Liver (tissue), 9 donors: ENCODE results near the gene TMED9. TPM values are rescaled to one million over a fixed set of nuclear protein-coding genes. Genes with fewer than 3 reads are reported as not detected.

Experiments used
- DNase-seq: peaks from one replicate; pipeline ENCODE4 v3.0.0-alpha.2; 2017; ENCODE audit warnings: low spot score
- H3K27ac ChIP-seq, 2 donors: one replicate each; pipeline ENCODE4 v1.7.0; 2013; ENCODE audit warnings: inconsistent platforms in 2 of 2, low read length in 2 of 2, control low read depth in 1 of 2, low read depth in 1 of 2, mild to moderate bottlenecking in 1 of 2
- H3K27me3 ChIP-seq, 4 donors: one replicate each; pipeline versions ENCODE4 v1.6.1 to v1.7.0; 2013; ENCODE audit warnings: low read length in 3 of 4, inconsistent platforms in 1 of 4, mild to moderate bottlenecking in 1 of 4, moderate library complexity in 1 of 4; ENCODE audit not compliant: control insufficient read depth in 4 of 4, insufficient read depth in 4 of 4
- H3K36me3 ChIP-seq, 4 donors: one replicate each; pipeline versions ENCODE4 v1.6.1 to v1.7.0; 2013; ENCODE audit warnings: low read length in 3 of 4, mild to moderate bottlenecking in 3 of 4, low read depth in 1 of 4, moderate library complexity in 1 of 4; ENCODE audit not compliant: control insufficient read depth in 4 of 4, insufficient read depth in 3 of 4
- H3K4me1 ChIP-seq, 4 donors: one replicate each; pipeline versions ENCODE4 v1.6.1 to v1.7.0; 2013; ENCODE audit warnings: low read length in 3 of 4, mild to moderate bottlenecking in 3 of 4, moderate library complexity in 1 of 4; ENCODE audit not compliant: control insufficient read depth in 4 of 4, insufficient read depth in 4 of 4
- H3K4me3 ChIP-seq, 3 donors: one replicate each; pipeline versions ENCODE4 v1.6.1 to v1.7.0; 2013; ENCODE audit warnings: low read length in 3 of 3, control low read depth in 1 of 3, low read depth in 1 of 3, mild to moderate bottlenecking in 1 of 3
- H3K9ac ChIP-seq, 2 donors: one replicate each; pipeline ENCODE4 v1.7.0; 2013; ENCODE audit warnings: low read length in 2 of 2, mild to moderate bottlenecking in 2 of 2, moderate library complexity in 2 of 2, control low read depth in 1 of 2, low read depth in 1 of 2
- H3K9me3 ChIP-seq, 4 donors: one replicate each; pipeline versions ENCODE4 v1.6.1 to v1.7.0; 2013; ENCODE audit warnings: low read length in 3 of 4; ENCODE audit not compliant: control insufficient read depth in 4 of 4
- ATF3 ChIP-seq: IDR thresholded peaks from 2 replicates; pipeline ENCODE4 v1.6.1; 2016; ENCODE audit warnings: antibody characterized with exemption
- CTCF ChIP-seq: fragments of 150-350 bp; IDR thresholded peaks from 2 replicates; pipeline ENCODE4 v1.5.1; 2017; ENCODE audit warnings: improper control_type of control experiment, low read depth, low read length; ENCODE audit not compliant: missing input control
- EGR1 ChIP-seq, 2 donors: IDR thresholded peaks; 2 replicates each; pipeline ENCODE4 v1.6.1; 2016 to 2018; ENCODE audit warnings: antibody characterized with exemption in 2 of 2, low read depth in 2 of 2
- FOXA1 ChIP-seq: IDR thresholded peaks from 2 replicates; pipeline ENCODE4 v1.6.1; 2016; ENCODE audit warnings: antibody characterized with exemption
- FOXA2 ChIP-seq: IDR thresholded peaks from 2 replicates; pipeline ENCODE4 v1.6.1; 2016; ENCODE audit warnings: antibody characterized with exemption
- GABPA ChIP-seq, 2 donors: IDR thresholded peaks in 1 of 2; conservative IDR thresholded peaks in 1 of 2; 2 replicates each; pipeline ENCODE4 v1.6.1; 2016; ENCODE audit warnings: antibody characterized with exemption in 2 of 2, mild to moderate bottlenecking in 1 of 2, moderate library complexity in 1 of 2
- HNF4A ChIP-seq, 2 donors: conservative IDR thresholded peaks; 2 replicates each; pipeline ENCODE4 v1.6.1; 2016; ENCODE audit warnings: antibody characterized with exemption in 2 of 2, mild to moderate bottlenecking in 2 of 2
- HNF4G ChIP-seq: IDR thresholded peaks from 2 replicates; pipeline ENCODE4 v1.6.1; 2016; ENCODE audit warnings: antibody characterized with exemption
- JUND ChIP-seq, 2 donors: IDR thresholded peaks; 2 replicates each; pipeline ENCODE4 v1.6.1; 2016; ENCODE audit warnings: antibody characterized with exemption in 2 of 2
- MAX ChIP-seq: IDR thresholded peaks from 2 replicates; pipeline ENCODE4 v1.6.1; 2016; ENCODE audit warnings: antibody characterized with exemption
- RAD21 ChIP-seq, 2 donors: IDR thresholded peaks; 2 replicates each; pipeline ENCODE4 v1.6.1; 2016; ENCODE audit warnings: antibody characterized with exemption in 2 of 2, mild to moderate bottlenecking in 2 of 2
- RXRA ChIP-seq, 2 donors: IDR thresholded peaks; 2 replicates each; pipeline ENCODE4 v1.6.1; 2017 to 2018; ENCODE audit warnings: antibody characterized with exemption in 2 of 2, mild to moderate bottlenecking in 1 of 2
- SP1 ChIP-seq: IDR thresholded peaks from 2 replicates; pipeline ENCODE4 v1.6.1; 2018; ENCODE audit warnings: antibody characterized with exemption, mild to moderate bottlenecking
- TAF1 ChIP-seq: conservative IDR thresholded peaks from 2 replicates; pipeline ENCODE4 v1.6.1; 2016; ENCODE audit warnings: antibody characterized with exemption, mild to moderate bottlenecking
- YY1 ChIP-seq: IDR thresholded peaks from 2 replicates; pipeline ENCODE4 v1.6.1; 2016; ENCODE audit warnings: antibody characterized with exemption, mild to moderate bottlenecking
- ZBTB33 ChIP-seq: IDR thresholded peaks from 2 replicates; pipeline ENCODE4 v1.6.1; 2016; ENCODE audit warnings: antibody characterized with exemption
- WGBS: extraction: QIAGEN DNeasy Blood & Tissue Kit; methylation state at CpG from one replicate; pipeline ENCODE4 v1.1.7; 2013; 5-methylcytosine and 5-hydroxymethylcytosine counted together
- polyA plus RNA-seq, 2 donors: library from polyadenylated mRNA; stranded (reverse) in 1 of 2; unstranded in 1 of 2; fragments of 200-250 nt in 1 of 2; fragments of >200 nt in 1 of 2; fragmentation: Nextera tagmentation in 1 of 2; extraction: Ambion mirVana in 1 of 2; gene quantifications; one replicate each; pipeline versions ENCODE4 v1.2.1 to v1.2.3, GENCODE V29; 2013 to 2015
- total RNA-seq, 2 donors: library from RNA; depleted of rRNA; stranded (reverse); fragments of >200 nt; gene quantifications; one replicate each; pipeline ENCODE4 v1.2.3, GENCODE V29; 2014
- TF ChIP-seq, protein P1 (sequence below): IDR thresholded peaks from 2 replicates; pipeline ENCODE4 v1.6.1; 2016; ENCODE audit warnings: antibody characterized with exemption, mild to moderate bottlenecking
- donor health status: healthy.
- donor health status: healthy.
- donor health status: healthy.
- donor health status: healthy.
- donor health status: healthy.

The TMED9 gene
- total and polyA plus RNA-seq, 4 donors = 66.7 to 234 (median 106) TPM

DNA sequence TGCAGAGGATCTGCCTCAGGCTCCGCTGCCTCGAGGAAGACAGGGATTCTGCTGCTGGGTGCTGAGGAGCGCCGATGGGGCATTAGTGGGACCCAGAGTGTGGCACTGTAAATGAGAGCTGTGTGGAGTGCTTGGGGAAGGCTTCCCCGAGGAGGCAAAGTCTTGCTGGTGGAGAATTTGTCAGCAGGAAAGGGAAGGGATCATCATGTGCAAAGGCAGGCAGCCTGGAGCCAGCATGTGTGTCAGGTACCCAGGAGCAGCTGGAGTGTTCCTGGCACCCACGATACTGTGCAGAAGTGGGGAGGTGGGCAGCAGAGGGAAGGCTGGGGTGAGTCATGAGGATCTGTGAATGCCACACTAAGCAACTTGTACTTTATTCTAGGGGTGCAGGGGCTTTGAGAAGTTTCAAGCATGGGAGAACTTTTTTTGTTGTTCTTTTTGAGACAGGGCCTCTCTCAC is 20.2 kb downstream of the TMED9 start:
- no peak overlapping the region for H3K27ac ChIP-seq
- 83% methylated on average over 6 of the region's 6 CpGs for WGBS
- peaks cover 0 to 4% (median 0%) of the 10 kb centered on the region in 4 donors for H3K4me1 ChIP-seq
- no peak for TF ChIP-seq FOXA2
- TF ChIP-seq CTCF = no peak
- no peak for TF ChIP-seq SP1
- TF ChIP-seq FOXA1 = no peak
- no peak for TF ChIP-seq EGR1 (IDR thresholded peaks at IDR 0.05; ENCODE audit: low read depth in 2 of 2)
- no peak for TF ChIP-seq ZBTB33
- TF ChIP-seq, protein P1, sequence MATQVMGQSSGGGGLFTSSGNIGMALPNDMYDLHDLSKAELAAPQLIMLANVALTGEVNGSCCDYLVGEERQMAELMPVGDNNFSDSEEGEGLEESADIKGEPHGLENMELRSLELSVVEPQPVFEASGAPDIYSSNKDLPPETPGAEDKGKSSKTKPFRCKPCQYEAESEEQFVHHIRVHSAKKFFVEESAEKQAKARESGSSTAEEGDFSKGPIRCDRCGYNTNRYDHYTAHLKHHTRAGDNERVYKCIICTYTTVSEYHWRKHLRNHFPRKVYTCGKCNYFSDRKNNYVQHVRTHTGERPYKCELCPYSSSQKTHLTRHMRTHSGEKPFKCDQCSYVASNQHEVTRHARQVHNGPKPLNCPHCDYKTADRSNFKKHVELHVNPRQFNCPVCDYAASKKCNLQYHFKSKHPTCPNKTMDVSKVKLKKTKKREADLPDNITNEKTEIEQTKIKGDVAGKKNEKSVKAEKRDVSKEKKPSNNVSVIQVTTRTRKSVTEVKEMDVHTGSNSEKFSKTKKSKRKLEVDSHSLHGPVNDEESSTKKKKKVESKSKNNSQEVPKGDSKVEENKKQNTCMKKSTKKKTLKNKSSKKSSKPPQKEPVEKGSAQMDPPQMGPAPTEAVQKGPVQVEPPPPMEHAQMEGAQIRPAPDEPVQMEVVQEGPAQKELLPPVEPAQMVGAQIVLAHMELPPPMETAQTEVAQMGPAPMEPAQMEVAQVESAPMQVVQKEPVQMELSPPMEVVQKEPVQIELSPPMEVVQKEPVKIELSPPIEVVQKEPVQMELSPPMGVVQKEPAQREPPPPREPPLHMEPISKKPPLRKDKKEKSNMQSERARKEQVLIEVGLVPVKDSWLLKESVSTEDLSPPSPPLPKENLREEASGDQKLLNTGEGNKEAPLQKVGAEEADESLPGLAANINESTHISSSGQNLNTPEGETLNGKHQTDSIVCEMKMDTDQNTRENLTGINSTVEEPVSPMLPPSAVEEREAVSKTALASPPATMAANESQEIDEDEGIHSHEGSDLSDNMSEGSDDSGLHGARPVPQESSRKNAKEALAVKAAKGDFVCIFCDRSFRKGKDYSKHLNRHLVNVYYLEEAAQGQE = no peak
- no peak for TF ChIP-seq TAF1
- no peak for TF ChIP-seq RAD21 (IDR thresholded peaks at IDR 0.05)
- TF ChIP-seq GABPA (IDR thresholded peaks at IDR 0.05 in 1 of 2, conservative IDR thresholded peaks at IDR 0.05 in 1 of 2) = no peak
- no peak for TF ChIP-seq RXRA (IDR thresholded peaks at IDR 0.05)
- no peak for TF ChIP-seq ATF3
- TF ChIP-seq MAX = no peak
- TF ChIP-seq HNF4G = no peak
- no peak for TF ChIP-seq HNF4A (conservative IDR thresholded peaks at IDR 0.05)
- TF ChIP-seq JUND (IDR thresholded peaks at IDR 0.05) = no peak
- no peak for TF ChIP-seq YY1
- H3K27me3 ChIP-seq = no peaks in the 10 kb centered on the region
- H3K9me3 ChIP-seq = no peaks in the 10 kb centered on the region
- H3K9ac ChIP-seq = no peak overlapping the region
- H3K36me3 ChIP-seq = peaks cover 0 to 7% (median 0%) of the 10 kb centered on the region in 4 donors
- H3K4me3 ChIP-seq = no peak overlapping the region
- no peak for DNase-seq
